Stomach (tissue), 4 donors: ENCODE measurements around the gene KIAA1614.

Source experiments
- POLR2AphosphoS5 ChIP-seq, 3 donors: sonication (generic); formaldehyde crosslinking; IDR thresholded peaks; one replicate each; pipeline ENCODE4 v1.6.1; 2016; ENCODE audit warnings: antibody characterized with exemption in 3 of 3
- TF ChIP-seq, protein P1 (sequence below), 7 experiments: fragments of 450-650 bp in 4 of 7; fragments of 200-600 bp in 3 of 7; sonication (generic) in 3 of 7; IDR thresholded peaks; one replicate each; pipeline ENCODE4 v1.5.1; 2016 to 2019; ENCODE audit warnings: antibody characterized with exemption in 7 of 7, control low read depth in 2 of 7, mild to moderate bottlenecking in 1 of 7

DNA sequence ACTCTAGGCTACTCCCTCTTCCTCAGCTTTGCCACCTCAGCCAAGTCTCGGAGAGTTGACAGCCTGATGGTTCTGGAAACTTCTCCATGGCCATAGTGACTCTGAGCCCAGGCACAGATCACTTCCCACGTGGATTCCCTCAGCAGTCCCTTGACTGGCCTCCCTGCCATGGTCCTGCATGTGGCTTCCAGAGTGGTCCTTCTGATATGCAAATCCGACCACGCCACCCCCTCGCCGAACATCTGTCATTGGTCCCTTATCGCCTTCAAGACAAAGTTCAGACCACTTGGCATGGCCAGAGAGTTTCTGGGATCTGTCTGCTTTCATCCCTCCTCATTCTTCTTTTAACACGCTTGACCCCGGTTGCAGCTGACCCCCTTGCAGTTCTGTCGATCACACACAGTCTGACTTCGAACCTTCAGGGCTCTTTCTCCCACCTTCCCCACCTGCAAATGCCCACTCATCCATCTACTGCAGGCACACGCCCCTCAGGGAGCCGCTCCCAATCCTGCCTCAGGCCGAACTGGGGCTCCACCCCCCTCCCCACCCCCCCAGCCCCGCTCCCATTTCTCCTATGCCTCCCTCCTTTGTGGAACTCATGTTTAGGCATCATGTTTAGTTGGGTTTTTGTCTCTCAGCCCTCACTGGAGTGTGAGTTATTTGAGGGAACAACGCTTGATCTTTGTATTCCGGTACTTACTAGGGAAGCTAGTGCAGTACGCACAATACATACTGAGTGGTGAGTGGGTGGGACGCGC, 29.0 kb downstream of the KIAA1614 start:
- no peak for TF ChIP-seq POLR2AphosphoS5 (IDR thresholded peaks at IDR 0.05)
- TF ChIP-seq, protein P1, sequence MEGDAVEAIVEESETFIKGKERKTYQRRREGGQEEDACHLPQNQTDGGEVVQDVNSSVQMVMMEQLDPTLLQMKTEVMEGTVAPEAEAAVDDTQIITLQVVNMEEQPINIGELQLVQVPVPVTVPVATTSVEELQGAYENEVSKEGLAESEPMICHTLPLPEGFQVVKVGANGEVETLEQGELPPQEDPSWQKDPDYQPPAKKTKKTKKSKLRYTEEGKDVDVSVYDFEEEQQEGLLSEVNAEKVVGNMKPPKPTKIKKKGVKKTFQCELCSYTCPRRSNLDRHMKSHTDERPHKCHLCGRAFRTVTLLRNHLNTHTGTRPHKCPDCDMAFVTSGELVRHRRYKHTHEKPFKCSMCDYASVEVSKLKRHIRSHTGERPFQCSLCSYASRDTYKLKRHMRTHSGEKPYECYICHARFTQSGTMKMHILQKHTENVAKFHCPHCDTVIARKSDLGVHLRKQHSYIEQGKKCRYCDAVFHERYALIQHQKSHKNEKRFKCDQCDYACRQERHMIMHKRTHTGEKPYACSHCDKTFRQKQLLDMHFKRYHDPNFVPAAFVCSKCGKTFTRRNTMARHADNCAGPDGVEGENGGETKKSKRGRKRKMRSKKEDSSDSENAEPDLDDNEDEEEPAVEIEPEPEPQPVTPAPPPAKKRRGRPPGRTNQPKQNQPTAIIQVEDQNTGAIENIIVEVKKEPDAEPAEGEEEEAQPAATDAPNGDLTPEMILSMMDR (IDR thresholded peaks at IDR 0.05), result no peak
